ENCODE data around the gene CTNNA3.

The CTNNA3 gene

GRCh38 chr10:67046507-67046906 lies 649.5 kb downstream of the CTNNA3 start:
- H3K4me2 ChIP-seq (ENCODE audit: low read depth, low read length, poor library complexity, severe bottlenecking): no peak overlapping the region
- no peaks in the 10 kb centered on the region for H3K36me3 ChIP-seq (ENCODE audit: insufficient read depth, low read length)
- H3K4me3 ChIP-seq (ENCODE audit: low read length, poor library complexity, severe bottlenecking): no peak overlapping the region
- no peak overlapping the region for H3K9ac ChIP-seq (ENCODE audit: low read depth, low read length, poor library complexity, severe bottlenecking)
- no peaks in the 10 kb centered on the region for H4K20me1 ChIP-seq (ENCODE audit: insufficient read depth, low read length, poor library complexity, severe bottlenecking)
- no peaks in the 10 kb centered on the region for H3K9me3 ChIP-seq (ENCODE audit: insufficient read depth, low read depth, low read length)
- H3F3A ChIP-seq (ENCODE audit: low read depth): no peaks in the 10 kb centered on the region
- no peaks in the 10 kb centered on the region for H3K79me2 ChIP-seq (ENCODE audit: insufficient read depth, low read length)
- H3K9me2 ChIP-seq (replicated peaks; ENCODE audit: low read depth, low read length): no peaks in the 10 kb centered on the region
- H3K27me3 ChIP-seq (ENCODE audit: insufficient read depth, low read length, poor library complexity, severe bottlenecking): no peaks in the 10 kb centered on the region
- H3K4me1 ChIP-seq (ENCODE audit: insufficient read depth, low read length, poor library complexity, severe bottlenecking): no peaks in the 10 kb centered on the region
- no peak overlapping the region for H2AFZ ChIP-seq (ENCODE audit: low read length)
- TF ChIP-seq EZH2phosphoT487 (IDR thresholded peaks at IDR 0.05; ENCODE audit: borderline replicate concordance) (no peak), CTCF (conservative IDR thresholded peaks at IDR 0.05; ENCODE audit: low read length) (no peak)

DNA sequence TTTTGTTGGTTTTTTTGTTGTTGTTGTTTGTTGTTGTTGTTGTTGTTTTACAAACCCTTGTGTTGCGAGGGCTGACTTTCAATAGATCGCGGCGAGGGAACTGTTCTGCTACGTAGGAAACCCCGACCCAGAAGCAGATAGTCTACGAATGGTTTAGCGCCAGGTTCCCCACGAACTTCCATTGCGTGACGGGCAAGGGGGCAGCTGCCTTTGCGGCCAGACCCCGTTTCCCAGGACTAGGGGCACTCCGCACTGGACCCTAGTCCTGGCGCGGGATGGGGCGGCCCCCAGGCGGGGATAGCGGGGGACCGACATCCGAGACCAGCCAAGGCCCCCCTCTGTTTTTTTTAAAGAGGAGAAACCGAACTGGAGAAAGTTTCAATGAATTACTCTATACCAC lies 650.6 kb downstream of the CTNNA3 start:
- no peak overlapping the region for H3K4me2 ChIP-seq (ENCODE audit: low read depth, low read length, poor library complexity, severe bottlenecking)
- no peak overlapping the region for H3K9ac ChIP-seq (ENCODE audit: low read depth, low read length, poor library complexity, severe bottlenecking)
- no peak overlapping the region for H2AFZ ChIP-seq (ENCODE audit: low read length)
- H3K79me2 ChIP-seq (ENCODE audit: insufficient read depth, low read length): no peaks in the 10 kb centered on the region
- H3K9me2 ChIP-seq (replicated peaks; ENCODE audit: low read depth, low read length): no peaks in the 10 kb centered on the region
- no peaks in the 10 kb centered on the region for H3F3A ChIP-seq (ENCODE audit: low read depth)
- no peaks in the 10 kb centered on the region for H4K20me1 ChIP-seq (ENCODE audit: insufficient read depth, low read length, poor library complexity, severe bottlenecking)
- H3K9me3 ChIP-seq (ENCODE audit: insufficient read depth, low read depth, low read length): no peaks in the 10 kb centered on the region
- H3K36me3 ChIP-seq (ENCODE audit: insufficient read depth, low read length): no peaks in the 10 kb centered on the region
- H3K4me3 ChIP-seq (ENCODE audit: low read length, poor library complexity, severe bottlenecking): no peak overlapping the region
- TF ChIP-seq EZH2phosphoT487 (IDR thresholded peaks at IDR 0.05; ENCODE audit: borderline replicate concordance) (no peak), CTCF (conservative IDR thresholded peaks at IDR 0.05; ENCODE audit: low read length) (no peak)
- no peaks in the 10 kb centered on the region for H3K4me1 ChIP-seq (ENCODE audit: insufficient read depth, low read length, poor library complexity, severe bottlenecking)
- no peaks in the 10 kb centered on the region for H3K27me3 ChIP-seq (ENCODE audit: insufficient read depth, low read length, poor library complexity, severe bottlenecking)

DNA sequence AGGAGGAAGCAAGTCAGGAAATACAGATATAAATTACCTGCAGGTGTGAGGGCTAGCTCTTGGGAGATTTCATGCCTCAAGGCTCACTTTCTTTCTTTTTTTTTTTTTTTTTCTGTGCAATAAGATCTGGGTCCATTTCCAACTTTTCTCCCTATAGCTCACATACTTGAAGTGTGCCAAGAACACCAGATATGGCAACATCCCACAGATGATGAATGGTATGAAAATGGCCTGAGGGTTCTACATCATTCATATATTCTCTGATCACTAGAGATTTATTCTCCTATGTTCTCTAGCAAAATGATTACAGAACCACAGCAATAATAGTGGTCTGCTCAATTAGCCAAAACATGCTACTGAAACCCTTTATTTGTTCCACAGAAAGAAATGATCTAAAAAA lies 653.0 kb downstream of the CTNNA3 start:
- Histone ChIP-seq H3K9me2 (replicated peaks; ENCODE audit: low read depth, low read length) (no peaks in the 10 kb centered on the region), H4K20me1 (ENCODE audit: insufficient read depth, low read length, poor library complexity, severe bottlenecking) (no peaks in the 10 kb centered on the region), H3K9ac (ENCODE audit: low read depth, low read length, poor library complexity, severe bottlenecking) (no peak overlapping the region), H3K79me2 (ENCODE audit: insufficient read depth, low read length) (no peaks in the 10 kb centered on the region), H3K9me3 (ENCODE audit: insufficient read depth, low read depth, low read length) (no peaks in the 10 kb centered on the region), H3K27me3 (ENCODE audit: insufficient read depth, low read length, poor library complexity, severe bottlenecking) (no peaks in the 10 kb centered on the region), H2AFZ (ENCODE audit: low read length) (no peak overlapping the region), H3K4me1 (ENCODE audit: insufficient read depth, low read length, poor library complexity, severe bottlenecking) (no peaks in the 10 kb centered on the region), H3K4me3 (ENCODE audit: low read length, poor library complexity, severe bottlenecking) (no peak overlapping the region), H3F3A (ENCODE audit: low read depth) (no peaks in the 10 kb centered on the region), H3K36me3 (ENCODE audit: insufficient read depth, low read length) (no peaks in the 10 kb centered on the region), H3K4me2 (ENCODE audit: low read depth, low read length, poor library complexity, severe bottlenecking) (no peak overlapping the region)
- no peak for TF ChIP-seq CTCF (conservative IDR thresholded peaks at IDR 0.05; ENCODE audit: low read length)
- TF ChIP-seq EZH2phosphoT487 (IDR thresholded peaks at IDR 0.05; ENCODE audit: borderline replicate concordance): no peak
